CD4-positive, alpha-beta T cell treated with Interleukin-1 beta for 1 hour (primary cell): ENCODE results near the gene CCDC154.

Experiments
- DNase-seq, 2 donors: peaks; one replicate each; pipeline ENCODE4 v3.0.0-alpha.2; 2020 to 2022

CCDC154 gene

GRCh38 chr16:1385232-1385631 is 59.1 kb downstream of the CCDC154 start:
- no peak for DNase-seq
